CD4-positive, alpha-beta T cell treated with Interleukin-2 at 100 ng/mL for 4 hours (primary cell): Measurements from ENCODE around the gene GJA4.
"Not testable (repeated sequence)": the region's sequence is repeated elsewhere in the genome, so short reads cannot be mapped to it uniquely, and the experiment has no call there.

ENCODE experiments used
- DNase-seq: peaks from one replicate; pipeline ENCODE4 v3.0.0-alpha.2; 2020; ENCODE audit warnings: low spot score

The GJA4 gene

GRCh38 chr1:34770891-34771504, 21.8 kb upstream of the GJA4 start:
- DNase-seq: no peak

- DNase-seq: no peak
These were observed 21.0 kb upstream of the GJA4 start for GRCh38 chr1:34771573-34772371.

GRCh38 chr1:34773114-34773513, 19.7 kb upstream of the GJA4 start:
- not testable (repeated sequence) for DNase-seq

- DNase-seq: no peak
These were observed 17.8 kb upstream of the GJA4 start for GRCh38 chr1:34774957-34775356.

GRCh38 chr1:34776911-34777310, 15.9 kb upstream of the GJA4 start:
- no peak for DNase-seq

GRCh38 chr1:34777519-34778321, 15.1 kb upstream of the GJA4 start:
- DNase-seq: no peak

- no peak for DNase-seq
These were observed 14.4 kb upstream of the GJA4 start for GRCh38 chr1:34778381-34778780.

- DNase-seq: no peak
These were observed 13.8 kb upstream of the GJA4 start for GRCh38 chr1:34779005-34779404.

GRCh38 chr1:34779526-34779925, 13.3 kb upstream of the GJA4 start:
- no peak for DNase-seq

- no peak for DNase-seq
These were observed 12.8 kb upstream of the GJA4 start for GRCh38 chr1:34779962-34780361.

GRCh38 chr1:34780528-34780927, 12.3 kb upstream of the GJA4 start:
- no peak for DNase-seq

- DNase-seq: no peak
These were observed 11.5 kb upstream of the GJA4 start, which contains the start of gene GJB3 for GRCh38 chr1:34781071-34781843. Gene GJB3 (plus strand): TSS chr1:34781214. CDS start chr1:34784763, 3,549 bp downstream.

- DNase-seq: no peak
These were observed 10.9 kb upstream of the GJA4 start for GRCh38 chr1:34781844-34782391.

GRCh38 chr1:34784751-34785221, 8.0 kb upstream of the GJA4 start:
- DNase-seq: no peak

GRCh38 chr1:34785231-34785874, 7.4 kb upstream of the GJA4 start:
- no peak for DNase-seq

- DNase-seq: no peak
These were observed 6.8 kb upstream of the GJA4 start for GRCh38 chr1:34785875-34786470.

GRCh38 chr1:34786521-34787325, 6.1 kb upstream of the GJA4 start:
- DNase-seq: peak; percentile 60

- DNase-seq: no peak
These were observed 5.1 kb upstream of the GJA4 start for GRCh38 chr1:34787461-34788420.

GRCh38 chr1:34790985-34791384, 1.8 kb upstream of the GJA4 start:
- DNase-seq: no peak
